ENCODE results near the gene LMAN1L. TPM values are rescaled to one million over a fixed set of nuclear protein-coding genes. Genes with fewer than 3 reads are reported as not detected.
A peak's percentile ranks its signal among the peaks of the same experiment; 100 is the strongest.

LMAN1L gene
- total and polyA plus RNA-seq, 2 of the 4 experiments (the other 2 are of a cell fraction) = not detected

DNA sequence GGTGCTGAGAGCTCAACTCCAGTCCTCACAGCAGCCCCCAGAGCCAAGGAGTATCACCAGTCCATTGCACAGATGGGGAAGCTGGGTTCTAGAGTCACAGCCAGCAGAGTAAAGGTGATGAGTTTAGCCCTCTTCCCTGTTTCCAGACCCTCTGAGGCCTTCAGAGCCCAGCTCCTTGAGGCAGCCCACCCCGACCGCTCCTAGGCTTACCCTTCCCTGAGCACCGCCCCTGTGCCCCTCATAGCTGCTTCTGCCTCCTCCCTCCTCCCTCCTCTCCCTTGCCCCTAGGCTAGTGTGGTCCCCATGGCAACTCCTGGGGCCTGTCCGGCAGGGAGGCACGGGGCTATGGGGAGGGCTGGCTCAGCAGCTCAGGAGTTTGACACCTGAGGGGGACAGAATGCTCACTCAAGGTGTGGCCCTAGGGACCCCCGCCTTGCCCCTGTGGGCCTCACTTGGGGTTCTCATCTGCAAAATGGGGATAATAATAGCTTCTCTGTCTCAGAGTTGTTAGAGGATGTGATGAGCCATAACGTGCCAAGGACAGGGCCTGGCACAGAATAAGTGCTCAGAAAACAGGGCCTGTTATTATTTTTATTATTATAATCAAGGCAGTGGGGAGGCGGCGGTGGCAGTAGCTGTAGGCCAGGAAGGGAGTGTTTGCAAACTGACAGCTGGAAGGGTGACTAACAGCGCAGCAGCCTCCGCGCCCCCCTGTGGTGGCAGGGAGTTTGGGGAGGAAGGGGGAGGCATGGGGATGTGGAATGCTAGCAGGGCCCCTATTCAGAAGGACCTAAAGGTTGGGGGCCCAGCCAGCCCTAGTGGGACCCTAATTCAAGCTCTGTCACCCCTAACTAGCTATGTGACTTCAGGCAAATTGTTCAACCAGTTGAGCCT lies 19.3 kb upstream of the LMAN1L start (continued):
- TF ChIP-seq MXI1 (IDR thresholded peaks at IDR 0.05; ENCODE audit: borderline replicate concordance, low read depth, low read length) = 0 out of 2 replicates have a peak, but pooled peaks have one; percentile 28
- no peak for TF ChIP-seq CEBPB (IDR thresholded peaks at IDR 0.05; ENCODE audit: low read depth, low read length)

DNA sequence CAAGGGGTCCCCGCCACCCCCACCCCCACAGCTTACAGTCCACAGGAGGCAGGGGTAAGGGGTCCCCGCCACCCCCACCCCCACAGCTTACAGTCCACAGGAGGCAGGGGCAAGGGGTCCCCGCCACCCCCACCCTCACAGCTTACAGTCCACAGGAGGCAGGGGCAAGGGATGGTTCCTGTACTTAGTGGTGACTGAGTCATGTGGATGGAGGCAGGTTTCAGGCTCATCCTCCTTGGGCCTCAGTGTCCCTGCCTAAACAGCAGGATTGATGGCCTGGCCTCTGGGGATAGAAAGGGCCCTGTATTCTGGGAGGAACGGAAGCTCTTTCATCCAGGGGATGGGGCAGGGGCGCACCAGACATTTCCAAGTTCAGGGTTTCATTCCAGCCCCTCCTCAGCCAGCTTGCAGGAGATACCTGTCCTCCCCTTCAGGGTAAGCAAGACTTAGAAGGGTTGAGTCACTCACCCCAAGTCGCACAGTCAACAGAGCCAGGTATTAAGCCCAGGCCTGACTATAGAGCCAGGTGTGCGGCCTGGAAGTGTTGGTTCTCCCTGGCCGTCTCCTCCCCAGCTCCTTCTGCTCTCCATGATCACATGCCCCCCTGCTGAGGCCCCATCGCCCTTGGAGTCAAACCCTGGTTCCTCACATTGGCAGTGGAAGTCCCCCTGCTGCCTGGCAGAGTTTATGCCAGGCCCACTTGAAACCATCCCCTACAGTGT lies 18.2 kb upstream of the LMAN1L start:
- intact Hi-C loops (cut with micrococcal nuclease) = no loop called here

More for the DNA sequence above, 18.2 kb upstream of the LMAN1L start:
- Histone ChIP-seq H3K4me1 (ENCODE audit: control insufficient read depth, insufficient read depth, low read length) (peaks cover 13% of the 10 kb centered on the region), H3K79me1 (ENCODE audit: low read depth in 1 of 2, low read length in 2 of 2) (peaks cover 22 to 87% of the 10 kb centered on the region in 2 experiments), H2BK20ac (ENCODE audit: low read depth, low read length) (no peak overlapping the region), H2BK120ac (ENCODE audit: low read depth, low read length) (no peak overlapping the region), H2AK5ac (ENCODE audit: low read depth, low read length) (no peak overlapping the region), H3K14ac (replicated peaks; ENCODE audit: low read depth, low read length) (no peak overlapping the region), H4K8ac (ENCODE audit: low read depth in 2 of 2, low read length in 2 of 2) (no peak overlapping the region), H3K4me3 (ENCODE audit: insufficient read depth, low read depth, low read length) (no peak overlapping the region), H4K5ac (ENCODE audit: low read depth, low read length) (no peak overlapping the region), H3K4me2 (ENCODE audit: low read depth, low read length) (no peak overlapping the region), H3K9me3 (ENCODE audit: control insufficient read depth, insufficient read depth, low read length) (no peaks in the 10 kb centered on the region), H3K56ac (ENCODE audit: extremely low read depth, insufficient read depth, low read length) (no peak overlapping the region), H4K20me1 (ENCODE audit: insufficient read depth, low read length) (peaks cover 91% of the 10 kb centered on the region), H2AFZ (replicated peaks; ENCODE audit: low read length, poor library complexity) (no peak overlapping the region), H3K27ac (ENCODE audit: insufficient read depth, low read length) (no peak overlapping the region), H2BK5ac (ENCODE audit: low read depth, low read length, poor library complexity, severe bottlenecking) (no peak overlapping the region), H3K9me1 (ENCODE audit: insufficient read depth, low read length) (peaks cover 27% of the 10 kb centered on the region), H4K91ac (ENCODE audit: insufficient read depth, low read depth, low read length) (no peak overlapping the region), H2AK9ac (replicated peaks; ENCODE audit: low read depth, low read length, poor library complexity) (no peak overlapping the region), H3K4ac (ENCODE audit: low read depth, low read length) (no peak overlapping the region), H3K27me3 (ENCODE audit: control insufficient read depth, insufficient read depth, low read length) (no peaks in the 10 kb centered on the region), H2BK15ac (ENCODE audit: low read depth, low read length) (no peak overlapping the region), H3K9ac (ENCODE audit: low read depth, low read length) (no peak overlapping the region), H3K23ac (ENCODE audit: low read depth, low read length) (no peak overlapping the region), H3K36me3 (ENCODE audit: control insufficient read depth, insufficient read depth, low read length) (peaks cover 8% of the 10 kb centered on the region), H3K18ac (ENCODE audit: low read depth, low read length) (no peak overlapping the region)
- in situ Hi-C loops (cut with MboI; ENCODE audit: low sequenced_read_pairs) = no loop called here
- dilution Hi-C loops (cut with HindIII; ENCODE audit: low sequenced_read_pairs, unreplicated experiment) = no loop called here
- POLR2A ChIA-PET (ENCODE audit: unreplicated experiment) = interaction anchor here (0.6 kb wide), 1 partner anchor 19 kb away, joined by 3 read pairs; no protein-coding TSS in a partner anchor
- CTCF ChIA-PET = no interaction called here
- no peak for TF ChIP-seq BHLHE40 (IDR thresholded peaks at IDR 0.05; ENCODE audit: low read depth, low read length)
- no peak for TF ChIP-seq NFE2L2 (IDR thresholded peaks at IDR 0.05; ENCODE audit: low read depth, low read length)
- TF ChIP-seq RAD21 (IDR thresholded peaks at IDR 0.05; ENCODE audit: low read length) = no peak
- no peak for TF ChIP-seq POLR2A (IDR thresholded peaks at IDR 0.05; ENCODE audit: low read depth, low read length)
- DNase-seq = no peak
- BruUV-seq (replicated peaks) = no TSS peak
- ATAC-seq (ENCODE audit: low read depth) = no peak
- no CpG with 5 or more reads among the region's 9 CpGs for whole genome bisulfite sequencing, 2 experiments (ENCODE audit: extremely low coverage in 2 of 2, insufficient read length in 1 of 2)

Measured in IMR-90 (cell line).